NCI-H748 (cell line): Measurements from ENCODE around the gene MFAP1.
"Not testable (repeated sequence)": the region's sequence is repeated elsewhere in the genome, so short reads cannot be mapped to it uniquely, and the experiment has no call there.

Source experiments
- DNase-seq: peaks from one replicate; lab custom pipeline; 2025; ENCODE audit not compliant: unreplicated experiment; lab: John Stamatoyannopoulos, UW

The MFAP1 gene

GRCh38 chr15:43824302-43825246, at the start of gene MFAP1:
Gene MFAP1 (minus strand): TSS chr15:43824690. CDS start chr15:43824569, 121 bp downstream.
- peak; percentile 97 for DNase-seq

DNA sequence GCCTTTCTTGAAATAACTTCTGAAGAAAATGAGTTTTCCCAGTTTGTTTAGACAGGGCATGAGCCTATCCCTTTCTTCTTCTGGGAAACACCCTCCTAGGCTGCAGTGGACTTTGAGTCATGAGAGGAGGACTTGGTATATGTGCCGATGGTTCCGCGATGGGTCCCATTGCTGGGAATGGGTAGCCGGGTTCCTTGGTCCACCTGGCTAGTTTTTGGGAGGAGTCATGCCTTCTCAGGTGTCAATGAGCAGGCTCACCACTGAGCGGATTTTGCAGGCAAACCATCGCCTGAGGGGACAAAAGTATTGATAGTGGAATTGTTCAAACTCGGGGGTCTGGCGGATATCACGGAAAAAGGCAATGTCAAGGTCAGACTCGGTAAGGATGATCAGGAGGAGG, 49.2 kb upstream of the MFAP1 start:
- DNase-seq, result no peak

DNA sequence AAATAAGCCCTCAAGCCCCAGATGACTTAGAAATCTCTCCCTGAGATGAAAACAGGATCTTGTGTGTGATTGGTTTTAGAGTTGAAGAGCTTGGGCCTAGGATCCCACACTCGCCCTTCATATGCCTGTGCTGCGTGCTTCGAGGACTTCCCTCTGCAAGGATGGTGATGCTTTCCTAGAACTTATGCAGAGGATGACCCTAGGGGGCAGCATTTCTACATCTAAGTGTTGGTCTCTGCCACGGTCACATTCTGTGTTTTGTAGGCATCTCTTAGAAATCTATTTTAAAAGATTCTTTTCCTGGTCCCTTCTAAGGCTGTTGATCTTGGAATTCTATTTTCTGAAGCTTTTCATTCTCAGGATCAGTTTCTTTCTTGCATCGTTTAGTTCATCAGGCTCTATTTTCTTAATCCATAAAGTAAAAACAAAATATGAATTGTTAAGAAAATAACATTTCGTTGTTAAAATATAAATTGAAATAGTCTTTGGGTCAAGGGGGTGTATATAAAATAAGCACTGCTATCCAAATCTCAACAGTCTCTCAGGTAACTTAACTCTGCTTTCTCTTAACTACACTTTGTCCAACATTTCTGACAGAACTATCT, 48.0 kb upstream of the MFAP1 start:
- peak; percentile 40 for DNase-seq

DNA sequence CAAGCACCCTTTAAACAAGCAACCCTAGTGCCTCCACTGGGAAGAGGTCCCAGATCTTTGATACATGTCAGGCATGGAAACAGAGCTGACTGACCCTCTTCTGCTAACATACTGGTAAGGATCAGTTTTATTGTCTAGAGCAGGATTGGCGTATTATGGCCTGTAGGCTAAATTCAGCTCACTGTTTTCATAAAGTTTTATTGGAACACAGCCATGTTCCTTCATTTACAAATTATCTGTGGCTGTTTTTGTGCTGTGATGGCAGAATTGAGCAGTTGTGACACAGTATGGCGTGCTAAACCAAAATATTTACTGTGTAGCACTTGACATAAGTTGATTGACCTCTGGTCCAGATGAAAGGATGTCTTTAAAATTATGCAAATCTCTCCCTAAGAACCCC, 47.3 kb upstream of the MFAP1 start:
- no peak for DNase-seq

GRCh38 chr15:43868406-43868805, 43.9 kb upstream of the MFAP1 start:
- DNase-seq, result no peak

GRCh38 chr15:43867096-43867495, 42.6 kb upstream of the MFAP1 start:
- no peak for DNase-seq

GRCh38 chr15:43866636-43867035, 42.1 kb upstream of the MFAP1 start:
- DNase-seq, result not testable (repeated sequence)

DNA sequence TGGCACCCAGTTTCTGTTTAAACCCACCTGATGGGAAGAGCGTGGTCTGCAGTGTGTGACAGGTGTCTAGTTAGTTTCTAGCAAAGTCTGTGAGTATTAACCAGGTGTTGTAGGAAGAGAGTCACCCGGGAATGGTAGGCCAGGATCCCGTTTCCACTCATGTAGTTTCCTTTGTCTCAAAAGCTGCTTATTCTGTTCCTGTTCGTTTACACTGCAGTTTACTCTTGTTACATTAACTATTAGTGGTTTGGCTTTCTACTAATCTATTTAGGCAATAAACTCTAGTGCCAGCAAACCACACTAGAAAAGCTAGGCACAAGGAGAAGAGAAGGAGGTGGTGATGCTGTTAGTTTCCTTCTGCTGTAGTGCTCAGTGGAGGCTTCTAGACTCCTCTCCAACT, 35.1 kb upstream of the MFAP1 start:
- DNase-seq, result no peak

DNA sequence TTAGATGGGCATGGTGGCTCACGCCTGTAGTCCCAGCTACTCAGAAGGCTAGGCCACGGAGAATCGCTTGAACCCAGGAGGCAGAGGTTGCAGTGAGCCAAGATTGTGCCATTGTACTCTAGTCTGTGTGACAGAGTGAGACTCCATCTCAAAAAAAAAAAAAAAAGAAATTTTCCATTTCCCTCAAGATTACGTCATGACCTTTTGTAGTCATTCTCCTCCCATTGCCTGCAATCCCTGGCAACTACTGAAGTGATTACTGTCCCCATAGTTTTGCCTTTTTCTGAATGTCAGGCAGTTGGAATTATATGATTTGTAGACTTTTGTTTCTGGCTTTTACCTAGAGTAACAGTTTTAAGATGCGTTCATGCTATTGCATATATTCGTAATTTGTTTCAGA, 30.3 kb upstream of the MFAP1 start:
- no peak for DNase-seq

GRCh38 chr15:43852607-43853006, 28.1 kb upstream of the MFAP1 start:
- no peak for DNase-seq

- DNase-seq, result no peak
Observed at GRCh38 chr15:43851251-43851650, 26.8 kb upstream of the MFAP1 start.

DNA sequence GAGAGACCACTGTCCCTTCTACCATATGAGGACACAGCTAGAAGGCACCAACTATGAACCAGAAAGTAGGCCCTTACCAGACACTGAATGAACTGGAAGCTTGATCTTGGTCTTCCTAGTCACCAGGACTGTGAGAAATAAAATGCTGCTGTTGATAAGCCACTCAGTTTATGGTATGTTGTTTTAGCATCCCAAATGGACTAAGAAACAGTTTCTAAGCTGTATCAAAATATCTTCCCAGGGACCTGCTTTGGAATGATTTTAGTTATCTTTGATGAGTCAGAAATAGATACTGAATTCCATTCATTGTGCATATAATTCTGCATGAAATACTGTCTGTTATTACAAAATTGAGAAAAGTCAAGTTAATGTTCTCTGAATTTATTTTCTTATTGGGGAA, 20.9 kb upstream of the MFAP1 start:
- DNase-seq, result no peak

DNA sequence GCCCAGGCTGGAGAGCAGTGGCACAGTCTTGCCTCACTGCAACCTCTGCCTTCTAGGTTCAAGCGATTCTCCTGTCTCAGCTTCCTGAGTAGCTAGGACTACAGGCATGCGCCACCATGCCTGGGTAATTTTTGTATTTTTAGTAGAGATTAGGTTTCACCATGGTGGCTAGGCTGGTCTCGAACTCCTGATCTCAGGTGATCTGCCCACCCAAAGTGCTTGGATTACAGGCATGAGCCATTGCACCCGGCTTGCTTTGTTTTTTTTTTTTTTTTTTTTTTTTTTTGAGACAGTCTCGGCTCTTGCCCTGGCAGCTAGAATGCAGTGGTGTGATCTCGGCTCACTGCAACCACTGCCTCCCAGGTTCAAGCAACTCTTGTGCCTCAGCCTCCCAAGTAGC, 8.0 kb upstream of the MFAP1 start:
- not testable (repeated sequence) for DNase-seq

GRCh38 chr15:43831519-43832052, 7.1 kb upstream of the MFAP1 start:
- not testable (repeated sequence) for DNase-seq

- DNase-seq, result not testable (repeated sequence)
Observed at GRCh38 chr15:43830691-43831275, 6.3 kb upstream of the MFAP1 start.

GRCh38 chr15:43829951-43830540, 5.6 kb upstream of the MFAP1 start:
- not testable (repeated sequence) for DNase-seq

GRCh38 chr15:43828061-43828657, 3.7 kb upstream of the MFAP1 start:
- peak; percentile 16 for DNase-seq

DNA sequence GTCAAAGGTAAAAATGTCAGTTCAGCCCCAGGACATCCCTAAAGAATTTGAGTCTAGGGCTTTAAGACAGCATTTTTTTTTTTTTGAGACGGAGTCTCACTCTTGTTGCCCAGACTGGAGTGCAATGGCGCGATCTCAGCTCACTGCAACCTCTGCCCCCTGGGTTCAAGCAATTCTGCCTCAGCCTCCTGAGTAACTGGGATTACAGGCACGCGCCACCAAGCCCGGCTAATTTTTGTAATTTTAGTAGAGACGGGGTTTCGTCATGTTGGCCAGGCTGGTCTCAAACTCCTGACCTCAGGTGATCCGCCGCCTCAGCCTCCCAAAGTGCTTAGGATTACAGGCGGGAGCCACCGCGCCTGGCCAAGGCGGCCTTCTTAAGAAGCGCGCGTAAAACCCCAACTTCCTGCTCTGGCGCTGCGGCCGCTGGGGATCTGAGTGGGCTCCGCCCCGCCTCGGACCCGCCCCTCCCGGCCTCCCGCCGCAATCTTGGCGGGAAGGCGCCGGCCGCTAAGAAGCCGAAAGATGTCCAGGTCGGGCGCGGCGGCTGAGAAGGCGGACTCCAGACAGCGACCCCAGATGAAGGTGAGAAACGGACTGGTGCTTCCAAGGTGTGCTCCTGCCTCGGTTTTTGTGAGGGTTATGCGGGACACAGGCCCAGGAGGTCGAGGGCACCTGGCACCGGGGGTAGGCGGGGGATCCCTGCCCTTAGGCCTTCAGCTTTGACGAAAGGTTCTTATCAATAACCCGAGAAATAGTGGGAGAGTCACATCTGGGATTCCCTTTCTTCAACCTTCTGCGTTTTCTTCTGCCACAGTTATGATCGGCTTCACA, 2.2 kb upstream of the MFAP1 start, which contains the start of gene WDR76:
TSS of gene WDR76 (plus strand) at position 495 of the 834 bp plus-strand sequence. CDS start at position 526, 31 bp downstream.
- DNase-seq, result peak; percentile 90

DNA sequence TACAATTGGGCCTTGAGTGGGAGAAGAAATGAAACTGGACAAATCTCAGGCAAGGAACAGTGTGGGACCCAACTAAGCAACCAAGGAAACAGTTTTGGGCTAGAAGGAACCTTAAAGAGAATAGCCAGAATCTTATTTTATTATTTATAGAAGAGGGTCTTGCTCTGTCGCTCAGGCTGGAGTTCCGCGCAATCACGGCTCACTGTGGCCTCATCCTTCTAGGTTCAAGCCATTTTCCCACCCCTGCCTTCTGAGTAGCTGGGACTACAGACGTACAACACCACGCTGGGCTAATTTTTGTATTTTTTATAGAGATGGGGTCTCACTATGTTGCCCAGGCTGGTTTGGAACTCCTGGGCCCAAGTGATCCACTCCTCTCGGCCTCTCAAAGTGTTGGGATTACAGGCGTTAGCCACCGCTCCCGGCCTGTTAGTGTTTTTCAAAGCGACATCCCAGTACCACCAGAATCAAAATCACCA, 1.6 kb upstream of the MFAP1 start:
- no peak for DNase-seq

DNA sequence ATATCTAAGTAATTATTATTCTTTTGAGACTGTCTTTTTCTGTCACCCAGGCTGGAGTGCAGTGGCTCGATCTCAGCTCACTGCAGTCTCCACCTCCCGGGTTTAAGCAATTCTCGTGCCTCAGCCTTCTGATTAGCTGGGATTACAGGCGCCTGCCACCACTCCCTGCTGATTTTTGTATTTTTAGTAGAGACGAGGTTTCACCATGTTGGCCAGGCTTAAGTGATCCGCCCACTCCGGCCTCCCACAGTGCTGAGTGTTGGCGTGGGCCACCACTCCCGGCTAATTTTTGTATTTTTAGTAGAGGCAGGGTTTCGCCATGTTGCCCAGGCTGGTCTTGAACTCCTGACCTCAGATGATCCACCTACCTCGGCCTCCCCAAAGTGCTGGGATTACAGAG, 815 bp upstream of the MFAP1 start:
- DNase-seq, result not testable (repeated sequence)
